Hepatocyte (in vitro differentiated cells): ENCODE data around the gene TTN. TPM values are rescaled to one million over a fixed set of nuclear protein-coding genes. Genes with fewer than 3 reads are reported as not detected.

Experiments
- DNase-seq: peaks from one replicate; pipeline ENCODE4 v3.0.0-alpha.2; 2016; ENCODE audit warnings: low spot score
- H2AFZ ChIP-seq: fragments of 200-600 bp; sonication (generic); 2 replicates; pipeline ENCODE4 v1.6.0; 2016; ENCODE audit warnings: antibody characterized with exemption, mild to moderate bottlenecking
- H3K27ac ChIP-seq: fragments of 200-600 bp; sonication (generic); 2 replicates; pipeline ENCODE4 v1.5.1; 2016; ENCODE audit warnings: mild to moderate bottlenecking
- H3K27me3 ChIP-seq: fragments of 200-600 bp; sonication (generic); 2 replicates; pipeline ENCODE4 v1.6.1; 2016
- H3K36me3 ChIP-seq: fragments of 200-600 bp; sonication (generic); replicated peaks from 2 replicates; pipeline ENCODE4 v1.5.1; 2016; ENCODE audit warnings: low read depth; ENCODE audit not compliant: insufficient read depth
- H3K4me1 ChIP-seq: fragments of 200-600 bp; sonication (generic); 2 replicates; pipeline ENCODE4 v1.5.1; 2016; ENCODE audit warnings: mild to moderate bottlenecking, moderate library complexity; ENCODE audit not compliant: insufficient read depth
- H3K4me2 ChIP-seq: fragments of 200-600 bp; sonication (generic); 2 replicates; pipeline ENCODE4 v1.6.0; 2016
- H3K4me3 ChIP-seq: fragments of 200-600 bp; sonication (generic); 2 replicates; pipeline ENCODE4 v1.5.1; 2016; ENCODE audit warnings: mild to moderate bottlenecking
- H3K79me2 ChIP-seq: fragments of 200-600 bp; sonication (generic); 2 replicates; pipeline ENCODE4 v1.6.0; 2017; ENCODE audit warnings: mild to moderate bottlenecking
- H3K9me2 ChIP-seq: fragments of 200-600 bp; sonication (generic); replicated peaks from 2 replicates; pipeline ENCODE4 v1.6.0; 2017; ENCODE audit warnings: mild to moderate bottlenecking; ENCODE audit not compliant: insufficient read depth
- H3K9me3 ChIP-seq: fragments of 200-600 bp; sonication (generic); 2 replicates; pipeline ENCODE4 v1.5.1; 2016; ENCODE audit warnings: low read depth, mild to moderate bottlenecking
- H4K20me1 ChIP-seq: fragments of 200-600 bp; sonication (generic); 2 replicates; pipeline ENCODE4 v1.6.0; 2016; ENCODE audit warnings: mild to moderate bottlenecking; ENCODE audit not compliant: insufficient read depth, poor library complexity, severe bottlenecking
- EZH2 ChIP-seq: fragments of 200-600 bp; sonication (generic); IDR thresholded peaks from 2 replicates; pipeline ENCODE4 v1.6.1; 2016; ENCODE audit warnings: antibody characterized with exemption, mild to moderate bottlenecking, borderline replicate concordance
- EZH2phosphoT487 ChIP-seq: fragments of 200-600 bp; sonication (generic); IDR thresholded peaks from one replicate; pipeline ENCODE4 v1.6.1; 2018; ENCODE audit warnings: antibody characterized with exemption, mild to moderate bottlenecking, low read depth, moderate library complexity; ENCODE audit not compliant: unreplicated experiment, severe bottlenecking
- WGBS: methylation state at CpG from one replicate; pipeline ENCODE4 v1.1.6; 2016; ENCODE audit warnings: low lambda C conversion rate; ENCODE audit errors: missing lambda C conversion rate; 5-methylcytosine and 5-hydroxymethylcytosine counted together
- polyA plus RNA-seq: library from polyadenylated mRNA; unstranded; fragments of >200 nt; fragmentation: Nextera tagmentation; extraction: Ambion mirVana; gene quantifications from 2 replicates; pipeline ENCODE4 v1.2.1, GENCODE V29; 2016
- total RNA-seq: library from RNA; depleted of rRNA; stranded (reverse); fragments of >200 nt; gene quantifications from 2 replicates; pipeline ENCODE4 v1.2.3, GENCODE V29; 2014
- TF ChIP-seq, protein P1 (sequence below): fragments of 200-600 bp; sonication (generic); IDR thresholded peaks from 2 replicates; pipeline ENCODE4 v1.5.1; 2016; ENCODE audit warnings: antibody characterized with exemption, mild to moderate bottlenecking; ENCODE audit not compliant: poor library complexity

TTN gene
- total and polyA plus RNA-seq, 2 experiments from 2014 or later, result 5.4 to 6.4 TPM

DNA sequence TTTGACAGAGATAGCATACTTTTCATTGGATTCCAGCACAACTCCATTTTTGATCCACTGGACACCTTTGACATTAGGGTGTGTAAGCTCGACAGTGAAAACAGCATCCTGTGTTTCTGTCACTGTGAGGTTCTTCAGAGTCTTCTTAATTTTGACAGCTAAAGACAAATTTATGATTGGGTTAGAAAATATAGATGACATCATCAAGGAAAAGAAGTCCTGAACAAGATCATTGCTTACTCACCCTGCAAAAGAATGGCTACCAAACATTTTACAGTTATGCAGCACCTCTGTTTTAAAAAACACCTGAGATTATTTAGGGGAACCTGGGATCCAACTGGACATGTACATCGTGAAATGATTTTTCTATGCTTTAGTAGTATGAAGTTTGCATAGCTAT, 36.7 kb downstream of the TTN start:
- H3K4me2 ChIP-seq, result no peak overlapping the region
- H2AFZ ChIP-seq, result no peak overlapping the region
- 87% methylated on average over 2 of the region's 2 CpGs for WGBS
- no peak for DNase-seq
- H3K9me2 ChIP-seq, result no peaks in the 10 kb centered on the region
- H3K36me3 ChIP-seq, result no peaks in the 10 kb centered on the region
- H3K79me2 ChIP-seq, result no peaks in the 10 kb centered on the region
- H3K27ac ChIP-seq, result no peak overlapping the region
- H3K9me3 ChIP-seq, result no peaks in the 10 kb centered on the region
- no peaks in the 10 kb centered on the region for H3K4me1 ChIP-seq
- H3K4me3 ChIP-seq, result no peak overlapping the region
- no peaks in the 10 kb centered on the region for H3K27me3 ChIP-seq
- TF ChIP-seq EZH2 (no peak), EZH2phosphoT487 (no peak)
- TF ChIP-seq, protein P1, sequence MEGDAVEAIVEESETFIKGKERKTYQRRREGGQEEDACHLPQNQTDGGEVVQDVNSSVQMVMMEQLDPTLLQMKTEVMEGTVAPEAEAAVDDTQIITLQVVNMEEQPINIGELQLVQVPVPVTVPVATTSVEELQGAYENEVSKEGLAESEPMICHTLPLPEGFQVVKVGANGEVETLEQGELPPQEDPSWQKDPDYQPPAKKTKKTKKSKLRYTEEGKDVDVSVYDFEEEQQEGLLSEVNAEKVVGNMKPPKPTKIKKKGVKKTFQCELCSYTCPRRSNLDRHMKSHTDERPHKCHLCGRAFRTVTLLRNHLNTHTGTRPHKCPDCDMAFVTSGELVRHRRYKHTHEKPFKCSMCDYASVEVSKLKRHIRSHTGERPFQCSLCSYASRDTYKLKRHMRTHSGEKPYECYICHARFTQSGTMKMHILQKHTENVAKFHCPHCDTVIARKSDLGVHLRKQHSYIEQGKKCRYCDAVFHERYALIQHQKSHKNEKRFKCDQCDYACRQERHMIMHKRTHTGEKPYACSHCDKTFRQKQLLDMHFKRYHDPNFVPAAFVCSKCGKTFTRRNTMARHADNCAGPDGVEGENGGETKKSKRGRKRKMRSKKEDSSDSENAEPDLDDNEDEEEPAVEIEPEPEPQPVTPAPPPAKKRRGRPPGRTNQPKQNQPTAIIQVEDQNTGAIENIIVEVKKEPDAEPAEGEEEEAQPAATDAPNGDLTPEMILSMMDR, result no peak
- no peaks in the 10 kb centered on the region for H4K20me1 ChIP-seq

GRCh38 chr2:178767094-178768060, 39.8 kb downstream of the TTN start:
- H3K27me3 ChIP-seq, result no peaks in the 10 kb centered on the region
- no peak overlapping the region for H2AFZ ChIP-seq
- H3K4me3 ChIP-seq, result no peak overlapping the region
- H3K4me2 ChIP-seq, result no peak overlapping the region
- no peaks in the 10 kb centered on the region for H4K20me1 ChIP-seq
- TF ChIP-seq, protein P1, result no peak
- TF ChIP-seq EZH2phosphoT487 (no peak), EZH2 (no peak)
- no peaks in the 10 kb centered on the region for H3K9me3 ChIP-seq
- WGBS, result 91% methylated on average over 11 of the region's 11 CpGs
- no peak for DNase-seq
- no peaks in the 10 kb centered on the region for H3K4me1 ChIP-seq
- no peaks in the 10 kb centered on the region for H3K79me2 ChIP-seq
- no peak overlapping the region for H3K27ac ChIP-seq
- H3K9me2 ChIP-seq, result no peaks in the 10 kb centered on the region
- H3K36me3 ChIP-seq, result no peaks in the 10 kb centered on the region

DNA sequence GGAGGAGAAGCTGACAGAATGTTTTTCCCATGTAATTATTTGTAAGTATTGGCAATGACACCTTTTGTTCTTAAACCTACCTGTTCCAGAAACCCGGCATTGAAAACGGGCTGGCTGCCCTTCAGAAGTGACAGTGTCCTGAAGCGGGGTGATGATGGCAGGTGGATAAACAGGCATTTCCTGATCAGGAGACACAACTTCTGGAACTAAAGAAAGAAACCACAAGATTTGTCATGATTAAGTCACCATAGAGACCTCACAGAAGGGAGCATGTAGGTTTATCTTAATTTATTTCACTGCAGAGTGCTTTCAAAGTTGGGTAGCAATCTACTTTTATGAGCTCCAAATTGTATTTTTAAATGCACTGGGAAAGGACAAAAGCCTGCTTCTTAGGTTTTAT, 43.1 kb downstream of the TTN start:
- Histone ChIP-seq H3K79me2 (no peaks in the 10 kb centered on the region), H3K27me3 (no peaks in the 10 kb centered on the region), H2AFZ (no peak overlapping the region), H3K4me1 (no peaks in the 10 kb centered on the region), H3K9me2 (no peaks in the 10 kb centered on the region), H3K4me3 (no peak overlapping the region), H4K20me1 (no peaks in the 10 kb centered on the region), H3K27ac (no peak overlapping the region), H3K4me2 (no peak overlapping the region), H3K36me3 (no peaks in the 10 kb centered on the region), H3K9me3 (no peaks in the 10 kb centered on the region)
- 59% methylated on average over 3 of the region's 3 CpGs for WGBS
- no peak for DNase-seq
- TF ChIP-seq, protein P1, result no peak
- TF ChIP-seq EZH2phosphoT487 (no peak), EZH2 (no peak)
